Activated T-helper 1 cell treated with anti-CD3 and anti-CD28 coated beads, Interleukin-12 subunit alpha, Interleukin-12 subunit beta, Interleukin-2, Interleukin-4 antibody, amounts not matched to agents 30 ng/mL and 10 ng/mL and 1 ng/mL, durations not matched to agents 14 hours and 24 hours and 36 hours (primary cell): ENCODE results near the gene ITCH. TPM values are rescaled to one million over a fixed set of nuclear protein-coding genes. Genes with fewer than 3 reads are reported as not detected.
"Not testable (repeated sequence)": the region's sequence is repeated elsewhere in the genome, so short reads cannot be mapped to it uniquely, and the experiment has no call there.

Source experiments
- DNase-seq: peaks from one replicate; pipeline ENCODE4 v3.0.0; 2021; ENCODE audit warnings: low spot score
- H3K27ac Mint-ChIP-seq: one replicate; pipeline ENCODE4 v1.8.0; 2021; ENCODE audit warnings: mild to moderate bottlenecking, mixed read lengths
- H3K27me3 Mint-ChIP-seq: one replicate; pipeline ENCODE4 v1.8.0; 2022; ENCODE audit warnings: mild to moderate bottlenecking, moderate library complexity, mixed read lengths; ENCODE audit not compliant: insufficient read depth
- H3K36me3 Mint-ChIP-seq: one replicate; pipeline ENCODE4 v1.8.0; 2021; ENCODE audit warnings: low read depth, mixed read lengths
- H3K4me1 Mint-ChIP-seq: one replicate; pipeline ENCODE4 v1.8.0; 2021; ENCODE audit warnings: low read depth, mixed read lengths
- H3K4me3 Mint-ChIP-seq: one replicate; pipeline ENCODE4 v1.8.0; 2021; ENCODE audit warnings: mild to moderate bottlenecking, moderate library complexity, mixed read lengths
- H3K9me3 Mint-ChIP-seq: one replicate; pipeline ENCODE4 v1.8.0; 2021; ENCODE audit warnings: mixed read lengths
- intact Hi-C: fragments of 100-400 bp; cut with micrococcal nuclease; formaldehyde crosslinking; loops from one replicate; pipeline ENCODE4 v1.15.1; 2024
- total RNA-seq: library from RNA; stranded (reverse); gene quantifications from 2 replicates; pipeline ENCODE4 v1.2.3, GENCODE V29; 2022

The ITCH gene
- total RNA-seq, 1 donor from 2014 or later = 55.6 TPM

DNA sequence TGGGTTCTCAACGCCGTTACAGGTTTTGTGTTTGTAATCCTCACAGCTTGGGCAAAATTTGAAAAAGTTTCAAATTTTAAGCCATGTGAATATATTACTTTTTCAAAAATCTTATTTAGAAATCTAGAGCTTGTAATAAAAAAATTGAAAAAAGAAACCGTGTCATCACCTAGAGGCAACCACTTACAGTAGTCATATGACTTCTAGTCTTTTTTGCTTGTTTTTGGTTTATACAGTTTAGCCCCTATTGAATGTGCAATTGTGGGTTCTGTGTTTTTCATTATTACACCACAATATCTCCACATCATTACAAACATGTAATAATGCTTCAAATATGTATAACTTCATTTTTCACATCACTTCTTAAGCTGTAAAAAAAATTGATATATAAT is 154.0 kb downstream of the ITCH start:
- no peaks in the 10 kb centered on the region for H3K9me3 Mint-ChIP-seq
- DNase-seq = no peak
- peak overlapping the region; percentile 96 for H3K27ac Mint-ChIP-seq
- intact Hi-C loops = loop anchor here (2.0 to 5.0 kb wide), 2 partner anchors 360 to 525 kb away; partner anchors contain the start of genes ACSS2 and RALY
- no peaks in the 10 kb centered on the region for H3K27me3 Mint-ChIP-seq
- H3K4me1 Mint-ChIP-seq = peaks cover 37% of the 10 kb centered on the region
- H3K36me3 Mint-ChIP-seq = peaks cover 11% of the 10 kb centered on the region
- H3K4me3 Mint-ChIP-seq = peak overlapping the region; percentile 95

DNA sequence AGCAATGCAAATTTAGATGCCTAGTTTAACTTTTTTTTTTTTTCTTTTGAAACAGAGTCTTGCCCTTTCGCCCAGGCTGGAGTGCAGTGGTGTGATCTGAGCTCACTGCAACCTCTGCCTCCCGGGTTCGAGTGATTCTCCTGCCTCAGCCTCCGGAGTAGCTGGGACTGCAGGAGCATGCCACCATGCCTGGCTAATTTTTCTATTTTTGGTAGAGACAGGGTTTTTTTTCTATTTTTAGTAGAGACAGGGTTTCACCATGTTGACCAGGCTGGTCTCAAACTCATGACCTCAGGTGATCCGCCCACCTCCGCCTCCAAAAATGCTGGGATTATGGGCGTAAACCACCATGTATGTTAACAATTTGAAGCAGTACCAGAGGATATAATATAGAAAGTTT is 155.8 kb downstream of the ITCH start:
- not testable (repeated sequence) for DNase-seq, H3K9me3 Mint-ChIP-seq, H3K27me3 Mint-ChIP-seq
- peak overlapping the region; percentile 7 for H3K27ac Mint-ChIP-seq
- peak overlapping the region; percentile 77 for H3K4me3 Mint-ChIP-seq
- peaks cover 31% of the 10 kb centered on the region for H3K4me1 Mint-ChIP-seq
- H3K36me3 Mint-ChIP-seq = peaks cover 12% of the 10 kb centered on the region
- intact Hi-C loops = loop anchor here (5.0 kb wide), 1 partner anchor 527 kb away; the partner anchor contains the start of gene RALY

DNA sequence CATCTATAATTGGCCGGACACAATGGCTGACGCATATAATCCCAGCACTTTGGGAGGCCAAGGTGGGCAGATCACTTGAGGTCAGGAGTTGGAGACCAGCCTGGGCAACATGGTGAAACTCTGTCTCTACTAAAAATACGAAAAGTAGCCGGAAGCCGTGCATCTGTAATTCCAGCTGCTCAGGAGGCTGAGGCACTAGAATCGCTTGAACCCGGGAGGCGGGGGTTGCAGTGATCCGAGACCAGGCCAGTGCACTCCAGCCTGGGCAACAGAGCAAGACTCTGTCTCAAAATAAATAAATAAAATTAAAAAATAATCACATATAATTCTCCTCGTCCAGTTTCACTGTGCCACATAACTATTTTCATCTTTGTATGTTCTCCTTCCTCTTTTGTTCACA is 156.8 kb downstream of the ITCH start:
- intact Hi-C loops = loop anchor here (5.0 kb wide), 1 partner anchor 528 kb away; the partner anchor contains the start of gene RALY
- Mint-ChIP-seq H3K36me3 (peaks cover 12% of the 10 kb centered on the region), H3K4me1 (peaks cover 24% of the 10 kb centered on the region)
- H3K4me3 Mint-ChIP-seq, H3K27ac Mint-ChIP-seq, H3K27me3 Mint-ChIP-seq, H3K9me3 Mint-ChIP-seq, DNase-seq: not testable (repeated sequence)

DNA sequence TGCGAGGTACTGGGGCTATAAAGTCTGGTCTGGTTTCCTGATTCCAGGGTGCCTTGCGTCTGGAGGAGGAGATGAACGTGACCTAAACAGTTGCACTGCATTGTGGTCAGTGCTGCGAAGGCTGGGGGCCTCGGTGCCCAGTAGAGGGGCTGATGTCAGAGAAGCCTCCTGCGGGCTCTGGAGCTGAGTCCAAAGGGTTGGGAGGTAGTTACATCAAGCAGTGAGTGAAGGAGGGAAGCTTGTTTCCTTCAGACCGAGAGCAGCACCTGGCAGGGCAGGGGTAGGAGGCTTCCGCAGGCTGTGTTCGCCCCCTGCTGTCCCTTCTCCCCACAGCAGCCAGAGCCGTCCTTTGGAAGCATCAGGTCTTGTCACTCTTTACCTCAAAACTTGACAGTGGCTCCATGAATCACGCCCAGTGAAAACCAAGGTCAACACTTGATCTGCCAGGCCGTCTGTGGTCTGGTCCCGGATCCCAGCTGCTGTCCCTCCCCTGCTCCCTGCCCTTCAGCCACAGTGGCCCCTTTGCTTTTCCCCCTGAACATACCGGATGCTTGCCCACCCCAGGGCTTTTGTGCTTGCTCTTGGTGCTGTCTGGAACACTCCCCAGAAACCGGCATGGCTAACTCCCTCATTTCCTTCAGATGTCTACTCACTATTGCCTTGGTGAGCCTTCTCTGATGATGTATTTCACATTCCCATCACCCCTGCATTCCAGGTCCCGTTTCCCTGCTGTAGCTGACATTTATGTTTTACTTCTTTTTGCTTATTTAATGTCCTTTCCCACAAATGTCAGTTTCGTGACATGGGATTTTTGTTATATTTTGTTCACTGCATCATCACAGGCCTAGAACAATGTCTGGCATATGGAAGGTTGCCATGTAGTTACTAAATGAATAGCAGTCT is 160.1 kb downstream of the ITCH start:
- Mint-ChIP-seq H3K27me3 (no peaks in the 10 kb centered on the region), H3K4me1 (peaks cover 15% of the 10 kb centered on the region), H3K9me3 (no peaks in the 10 kb centered on the region), H3K27ac (no peak overlapping the region), H3K36me3 (peaks cover 26% of the 10 kb centered on the region), H3K4me3 (no peak overlapping the region)
- DNase-seq = peak; percentile 26
- intact Hi-C loops = loop anchor here (1.0 kb wide), 1 partner anchor 211 kb away; no protein-coding TSS in a partner anchor

DNA sequence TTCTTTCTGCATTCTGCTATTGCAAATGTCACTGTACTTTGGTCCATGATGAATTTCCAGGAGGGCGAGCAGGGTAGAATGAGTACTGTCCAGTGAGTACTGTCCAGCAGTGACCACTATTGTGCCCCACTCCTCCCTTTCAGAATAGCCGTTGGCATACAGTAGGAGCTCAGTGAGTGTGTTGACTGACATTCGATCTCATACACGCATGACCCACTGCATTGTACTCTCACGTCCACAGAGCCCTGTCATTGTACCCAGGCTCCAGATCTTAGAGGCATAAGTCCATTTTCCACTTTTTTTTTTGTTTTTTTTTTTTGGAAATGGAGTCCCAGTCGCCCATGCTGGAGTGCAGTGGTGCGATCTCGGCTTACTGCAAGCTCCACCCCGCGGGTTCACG is 161.4 kb downstream of the ITCH start:
- Mint-ChIP-seq H3K36me3 (peaks cover 29% of the 10 kb centered on the region), H3K4me1 (peaks cover 9% of the 10 kb centered on the region), H3K9me3 (no peaks in the 10 kb centered on the region), H3K4me3 (no peak overlapping the region), H3K27ac (no peak overlapping the region), H3K27me3 (no peaks in the 10 kb centered on the region)
- intact Hi-C loops = no loop called here
- DNase-seq = no peak

DNA sequence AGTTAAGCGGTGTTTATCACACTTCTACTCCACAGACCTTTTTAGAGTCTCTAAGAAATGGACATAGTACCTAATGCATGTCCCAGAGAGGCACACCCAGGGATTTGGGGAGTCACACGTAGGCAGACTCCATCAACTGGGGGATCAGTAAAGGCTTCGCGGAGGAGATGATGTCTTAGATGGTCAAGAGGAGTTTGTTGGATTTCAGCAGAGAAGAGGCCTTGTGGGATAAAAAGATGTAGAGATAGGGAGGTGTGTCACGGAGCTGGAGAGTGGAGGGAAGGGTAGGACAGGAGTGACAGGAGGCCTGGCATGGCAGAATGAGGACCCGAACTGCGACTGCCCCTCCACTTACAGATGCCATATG is 162.3 kb downstream of the ITCH start:
- Mint-ChIP-seq H3K4me1 (peaks cover 9% of the 10 kb centered on the region), H3K4me3 (no peak overlapping the region), H3K27ac (no peak overlapping the region), H3K36me3 (peaks cover 24% of the 10 kb centered on the region), H3K9me3 (no peaks in the 10 kb centered on the region), H3K27me3 (no peaks in the 10 kb centered on the region)
- intact Hi-C loops = no loop called here
- DNase-seq = no peak

DNA sequence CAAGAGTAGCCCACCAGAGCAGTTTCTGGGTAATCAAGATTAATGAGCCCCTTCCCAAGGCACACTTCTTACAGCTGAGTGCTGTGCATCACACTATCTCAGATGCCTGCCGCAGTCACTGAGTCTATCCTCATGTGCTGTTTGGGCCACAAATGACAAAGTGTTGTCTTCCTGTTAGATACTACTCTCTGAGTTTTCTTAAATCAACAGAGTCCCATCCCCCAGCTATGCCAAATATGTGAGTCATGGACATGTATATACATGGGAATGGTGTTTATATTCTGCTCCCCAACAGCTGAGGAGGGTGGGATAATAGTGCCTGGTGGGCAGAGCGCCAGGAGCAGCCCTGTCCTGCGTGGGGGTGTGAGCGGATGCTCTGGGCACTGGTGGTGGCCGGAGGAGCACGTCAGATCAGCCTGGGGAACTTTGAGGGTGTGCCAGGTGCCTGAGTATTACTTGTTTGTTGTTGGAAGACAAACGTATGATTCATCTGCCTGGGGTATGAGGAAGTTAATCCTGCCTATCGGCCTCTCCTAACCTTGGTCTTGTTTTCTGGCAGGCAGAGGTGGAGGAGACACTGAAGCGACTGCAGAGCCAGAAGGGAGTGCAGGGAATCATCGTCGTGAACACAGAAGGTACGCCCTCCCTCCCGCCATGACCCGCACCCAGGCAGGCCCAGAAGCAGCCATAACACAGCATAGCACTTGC is 162.8 kb downstream of the ITCH start:
- DNase-seq = no peak
- intact Hi-C loops = no loop called here
- Mint-ChIP-seq H3K27me3 (no peaks in the 10 kb centered on the region), H3K4me3 (no peak overlapping the region), H3K27ac (no peak overlapping the region), H3K36me3 (peaks cover 26% of the 10 kb centered on the region), H3K4me1 (peaks cover 9% of the 10 kb centered on the region), H3K9me3 (no peaks in the 10 kb centered on the region)

DNA sequence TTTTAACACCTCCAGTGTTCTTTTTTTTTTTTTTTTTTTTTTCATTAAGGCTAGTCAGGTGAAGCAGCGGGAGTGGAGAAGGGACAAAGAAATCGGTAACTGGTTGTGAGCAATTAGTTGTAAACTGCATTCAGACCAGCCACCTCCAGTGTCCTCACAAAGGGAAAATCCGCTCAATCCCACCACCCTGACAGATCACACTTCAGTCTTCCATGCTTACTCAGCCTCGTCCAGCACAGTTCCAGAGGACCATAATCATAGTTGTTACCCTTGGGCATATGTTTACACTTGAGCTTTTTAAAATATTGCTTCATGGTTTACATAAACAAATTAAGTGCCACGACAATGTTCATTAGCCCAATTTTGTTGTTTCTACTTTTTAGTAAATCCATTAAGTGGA is 163.4 kb downstream of the ITCH start:
- DNase-seq = no peak
- Mint-ChIP-seq H3K9me3 (no peaks in the 10 kb centered on the region), H3K27me3 (no peaks in the 10 kb centered on the region), H3K4me3 (no peak overlapping the region), H3K4me1 (peaks cover 9% of the 10 kb centered on the region), H3K27ac (peak overlapping the region; percentile 23), H3K36me3 (peaks cover 28% of the 10 kb centered on the region)
- intact Hi-C loops = no loop called here

DNA sequence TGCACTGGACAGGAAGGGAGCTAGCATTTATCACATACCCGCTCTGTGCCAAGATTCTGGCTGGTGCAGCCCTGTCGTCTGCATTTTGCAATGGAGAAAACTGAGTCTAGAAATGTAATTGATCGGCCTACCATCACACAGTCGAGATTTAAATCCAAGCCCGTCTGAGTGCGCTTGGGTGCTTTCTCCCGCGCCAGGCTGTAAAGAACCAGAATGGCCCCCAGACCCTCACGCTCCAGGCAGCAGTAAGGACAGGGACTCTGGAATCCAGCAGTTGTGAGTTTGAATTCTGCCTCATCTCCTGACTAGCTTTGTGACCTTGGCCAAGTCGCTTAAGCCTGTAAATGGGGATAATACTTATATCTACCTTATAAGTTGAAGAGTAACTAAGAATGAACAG is 163.9 kb downstream of the ITCH start:
- Mint-ChIP-seq H3K4me1 (peaks cover 7% of the 10 kb centered on the region), H3K36me3 (peaks cover 29% of the 10 kb centered on the region), H3K27me3 (no peaks in the 10 kb centered on the region), H3K27ac (no peak overlapping the region), H3K4me3 (no peak overlapping the region), H3K9me3 (no peaks in the 10 kb centered on the region)
- DNase-seq = no peak
- intact Hi-C loops = no loop called here

DNA sequence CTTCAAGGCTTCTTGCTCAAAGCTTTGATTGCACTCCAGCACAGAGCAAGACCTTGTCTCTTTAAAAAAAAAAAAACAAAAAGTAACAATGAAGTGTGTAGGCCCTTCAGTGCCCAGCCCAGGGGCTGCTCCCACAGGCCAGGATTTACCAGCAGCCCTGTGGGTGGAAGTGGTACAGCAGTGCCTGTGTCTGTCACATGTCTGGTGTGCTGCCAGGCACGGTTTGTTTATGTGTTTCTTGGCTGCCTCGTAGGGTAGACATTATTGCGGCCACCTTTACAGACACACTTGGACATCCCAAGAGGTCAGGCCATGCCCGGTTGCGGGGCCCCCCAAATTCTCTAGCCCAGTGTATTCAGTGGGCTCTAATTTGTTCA is 165.8 kb downstream of the ITCH start:
- intact Hi-C loops = no loop called here
- H3K4me1 Mint-ChIP-seq = peaks cover 5% of the 10 kb centered on the region
- no peak overlapping the region for H3K27ac Mint-ChIP-seq
- no peak for DNase-seq
- no peaks in the 10 kb centered on the region for H3K9me3 Mint-ChIP-seq
- H3K4me3 Mint-ChIP-seq = no peak overlapping the region
- peaks cover 23% of the 10 kb centered on the region for H3K36me3 Mint-ChIP-seq
- no peaks in the 10 kb centered on the region for H3K27me3 Mint-ChIP-seq

DNA sequence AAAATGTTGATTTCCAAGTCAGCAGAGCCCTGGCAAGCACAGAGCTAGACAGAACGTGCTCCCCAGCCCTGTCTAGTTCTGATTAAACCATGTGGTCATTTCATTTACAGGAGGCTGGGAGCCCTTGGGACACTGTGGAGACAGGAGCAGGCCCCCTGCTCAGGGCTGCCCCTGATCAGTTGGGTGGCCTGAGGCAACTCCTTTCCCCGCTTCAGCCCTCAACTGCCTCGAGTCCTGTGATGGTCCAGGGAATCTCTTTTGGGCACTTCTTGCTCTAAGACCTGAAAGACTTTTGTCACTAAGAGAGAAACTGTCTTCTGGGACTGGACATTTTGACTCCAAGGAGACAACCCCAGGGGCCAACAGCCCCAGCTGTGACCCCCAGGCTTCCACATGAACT is 166.7 kb downstream of the ITCH start:
- Mint-ChIP-seq H3K36me3 (peaks cover 26% of the 10 kb centered on the region), H3K9me3 (no peaks in the 10 kb centered on the region), H3K27me3 (no peaks in the 10 kb centered on the region), H3K4me3 (no peak overlapping the region), H3K4me1 (peaks cover 5% of the 10 kb centered on the region), H3K27ac (no peak overlapping the region)
- intact Hi-C loops = no loop called here
- no peak for DNase-seq

DNA sequence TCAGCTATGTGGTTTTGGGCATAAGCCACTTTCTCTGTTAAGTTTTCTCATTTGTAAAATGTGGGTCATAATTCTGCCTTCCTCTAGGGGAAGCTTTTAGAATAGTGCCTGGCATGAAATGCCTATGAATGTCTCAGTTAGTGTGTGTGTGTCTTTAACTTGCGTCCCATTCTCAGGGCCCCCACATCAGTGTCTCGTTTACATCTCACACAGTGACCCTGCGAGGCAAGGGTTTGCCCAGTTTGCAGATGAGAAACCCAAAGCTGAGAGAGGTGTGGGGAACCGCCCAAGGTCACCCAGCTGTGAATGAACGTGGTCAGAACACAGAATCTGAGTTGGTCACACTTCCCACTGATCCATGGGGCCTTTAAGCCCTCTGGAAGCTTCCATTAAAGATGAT is 167.3 kb downstream of the ITCH start:
- Mint-ChIP-seq H3K9me3 (no peaks in the 10 kb centered on the region), H3K4me3 (no peak overlapping the region), H3K4me1 (peaks cover 2% of the 10 kb centered on the region), H3K36me3 (peaks cover 26% of the 10 kb centered on the region), H3K27ac (no peak overlapping the region), H3K27me3 (no peaks in the 10 kb centered on the region)
- intact Hi-C loops = no loop called here
- DNase-seq = no peak

DNA sequence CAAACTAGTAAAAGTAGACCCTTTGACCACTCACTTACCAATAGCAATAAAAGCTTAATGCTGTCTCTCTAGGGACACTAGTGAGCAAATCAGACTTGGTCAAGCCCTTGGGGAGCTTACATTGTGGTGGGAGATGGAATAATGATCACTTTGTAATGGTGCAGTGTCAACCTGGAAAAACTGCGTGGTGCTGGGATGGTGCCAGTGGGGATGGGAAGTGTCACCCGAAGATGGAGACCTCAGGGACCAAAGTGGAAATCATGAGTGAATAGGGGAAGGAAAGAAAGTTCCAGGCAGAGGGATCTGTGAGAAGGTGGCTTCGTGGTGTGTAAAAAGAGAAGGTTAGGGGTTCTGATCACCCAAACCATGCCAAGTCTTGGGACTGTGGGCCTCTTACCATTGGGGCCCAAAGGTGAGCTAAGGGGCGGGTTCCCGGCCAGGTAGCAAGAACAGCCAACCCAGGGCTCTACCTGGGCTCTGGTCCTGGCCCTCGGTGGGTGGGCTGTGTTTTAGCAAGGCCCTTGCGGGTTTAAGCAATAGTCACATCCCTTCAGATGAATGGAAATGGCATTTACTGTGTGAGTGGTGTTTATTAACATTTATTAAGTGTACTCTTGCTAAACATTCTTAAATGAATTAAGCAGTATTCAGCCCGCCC is 168.7 kb downstream of the ITCH start:
- intact Hi-C loops = no loop called here
- no peak for DNase-seq
- Mint-ChIP-seq H3K36me3 (peaks cover 22% of the 10 kb centered on the region), H3K27me3 (no peaks in the 10 kb centered on the region), H3K27ac (no peak overlapping the region), H3K4me3 (no peak overlapping the region), H3K9me3 (no peaks in the 10 kb centered on the region), H3K4me1 (no peaks in the 10 kb centered on the region)
